Lower leg skin (tissue), 4 donors: Measurements from ENCODE around the gene SIN3B. TPM values are rescaled to one million over a fixed set of nuclear protein-coding genes. Genes with fewer than 3 reads are reported as not detected.
"Not testable (repeated sequence)": the region's sequence is repeated elsewhere in the genome, so short reads cannot be mapped to it uniquely, and the experiment has no call there.

Experiments
- DNase-seq, 2 donors: peaks; one replicate each; pipeline ENCODE4 v3.0.0-alpha.2; 2019; ENCODE audit warnings: low spot score in 2 of 2
- H3K4me3 ChIP-seq: fragments of 200-600 bp; sonication (generic); 2 replicates; pipeline ENCODE4 v1.5.1; 2017; ENCODE audit warnings: mild to moderate bottlenecking, low read depth; ENCODE audit not compliant: poor library complexity, severe bottlenecking
- POLR2A ChIP-seq, 2 donors: fragments of 450-650 bp; IDR thresholded peaks; one replicate each; pipeline ENCODE4 v1.6.1; 2016 to 2017; ENCODE audit warnings: antibody characterized with exemption in 2 of 2, mild to moderate bottlenecking in 1 of 2, moderate library complexity in 1 of 2
- WGBS, 2 donors: methylation state at CpG; one replicate each; pipeline ENCODE4 v1.1.5; 2018; 5-methylcytosine and 5-hydroxymethylcytosine counted together
- intact Hi-C: fragments of 100-400 bp; cut with DNase I; formaldehyde crosslinking; loops from one replicate; pipeline ENCODE4 v1.15.0; 2023; ENCODE audit warnings: low total_unique reads
- total RNA-seq, 4 donors: library from RNA; depleted of rRNA; stranded (reverse); fragments of >200 nt; gene quantifications; one replicate each; pipeline ENCODE4 v1.1.0, GENCODE V29; 2016
- TF ChIP-seq, protein P1 (sequence below), 3 donors: fragments of 450-650 bp; IDR thresholded peaks; one replicate each; pipeline ENCODE4 v1.5.1; 2016; ENCODE audit warnings: antibody characterized with exemption in 3 of 3, mild to moderate bottlenecking in 3 of 3, moderate library complexity in 2 of 3

SIN3B gene
- total RNA-seq, 4 donors from 2014 or later: 26.3 to 54.4 (median 40.1) TPM

GRCh38 chr19:16790051-16790450 lies 39.1 kb upstream of the SIN3B start:
- intact Hi-C loops: no loop called here
- H3K4me3 ChIP-seq: no peak overlapping the region
- WGBS, 2 donors: 23 to 42% methylated on average over 1 of the region's 1 CpG
- DNase-seq: no peak
- TF ChIP-seq POLR2A (IDR thresholded peaks at IDR 0.05): no peak
- TF ChIP-seq, protein P1, sequence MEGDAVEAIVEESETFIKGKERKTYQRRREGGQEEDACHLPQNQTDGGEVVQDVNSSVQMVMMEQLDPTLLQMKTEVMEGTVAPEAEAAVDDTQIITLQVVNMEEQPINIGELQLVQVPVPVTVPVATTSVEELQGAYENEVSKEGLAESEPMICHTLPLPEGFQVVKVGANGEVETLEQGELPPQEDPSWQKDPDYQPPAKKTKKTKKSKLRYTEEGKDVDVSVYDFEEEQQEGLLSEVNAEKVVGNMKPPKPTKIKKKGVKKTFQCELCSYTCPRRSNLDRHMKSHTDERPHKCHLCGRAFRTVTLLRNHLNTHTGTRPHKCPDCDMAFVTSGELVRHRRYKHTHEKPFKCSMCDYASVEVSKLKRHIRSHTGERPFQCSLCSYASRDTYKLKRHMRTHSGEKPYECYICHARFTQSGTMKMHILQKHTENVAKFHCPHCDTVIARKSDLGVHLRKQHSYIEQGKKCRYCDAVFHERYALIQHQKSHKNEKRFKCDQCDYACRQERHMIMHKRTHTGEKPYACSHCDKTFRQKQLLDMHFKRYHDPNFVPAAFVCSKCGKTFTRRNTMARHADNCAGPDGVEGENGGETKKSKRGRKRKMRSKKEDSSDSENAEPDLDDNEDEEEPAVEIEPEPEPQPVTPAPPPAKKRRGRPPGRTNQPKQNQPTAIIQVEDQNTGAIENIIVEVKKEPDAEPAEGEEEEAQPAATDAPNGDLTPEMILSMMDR (IDR thresholded peaks at IDR 0.05): no peak

GRCh38 chr19:16791942-16792341 lies 37.3 kb upstream of the SIN3B start:
- DNase-seq: no peak
- intact Hi-C loops: no loop called here
- TF ChIP-seq, protein P1 (IDR thresholded peaks at IDR 0.05): no peak
- no peak for TF ChIP-seq POLR2A (IDR thresholded peaks at IDR 0.05)
- H3K4me3 ChIP-seq: no peak overlapping the region
- 82 to 83% methylated on average over 10 of the region's 10 CpGs for WGBS, 2 donors

DNA sequence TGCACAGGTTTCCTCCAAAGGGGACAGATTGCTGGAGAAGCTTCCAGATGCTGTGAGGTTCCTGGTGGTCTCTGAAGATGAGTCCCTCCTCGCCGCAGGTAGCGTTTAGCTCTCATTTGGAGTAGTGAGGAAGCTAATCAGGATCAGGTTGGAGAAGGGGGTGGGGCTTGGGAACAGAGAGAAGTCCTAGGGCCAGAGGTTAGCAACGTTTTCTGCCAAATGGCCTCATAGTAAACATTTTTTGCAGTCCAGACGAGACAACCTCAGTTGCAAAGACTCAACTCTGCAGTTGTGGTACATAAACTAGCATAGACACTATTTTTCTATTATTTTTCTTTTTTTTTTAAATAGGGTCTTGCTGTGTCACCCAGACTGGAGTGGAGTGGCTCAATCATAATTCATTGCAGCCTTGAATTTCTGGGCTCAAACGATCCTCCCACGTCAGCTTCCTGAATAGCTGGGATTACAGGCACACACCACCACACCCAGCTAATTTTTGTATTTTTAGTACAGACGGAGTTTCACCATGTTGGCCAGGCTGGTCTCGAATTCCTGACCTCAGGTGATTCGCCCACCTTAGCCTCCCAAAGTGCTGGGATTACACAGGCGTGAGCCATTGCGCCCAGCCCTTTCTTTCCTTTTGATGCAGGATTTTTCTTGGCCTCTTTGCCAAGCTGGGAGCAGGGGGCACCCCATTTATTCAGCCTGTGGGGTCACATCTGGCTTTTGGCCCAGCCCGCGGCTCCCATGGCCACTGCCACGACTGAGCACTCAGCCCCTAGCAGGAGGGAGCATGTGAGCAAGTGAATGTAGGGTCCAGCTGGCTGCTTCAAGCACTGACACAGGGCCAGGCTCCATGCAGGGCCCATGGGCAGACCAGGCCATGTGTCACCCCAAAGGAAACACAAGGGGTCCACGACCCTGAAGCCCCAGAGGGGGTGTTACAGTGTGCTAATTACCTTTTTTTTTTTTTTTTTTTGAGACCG lies 34.4 kb upstream of the SIN3B start:
- 76 to 77% methylated on average over 17 of the region's 17 CpGs for WGBS, 2 donors
- intact Hi-C loops: no loop called here
- TF ChIP-seq, protein P1 (IDR thresholded peaks at IDR 0.05): no peak
- no peak for DNase-seq
- no peak overlapping the region for H3K4me3 ChIP-seq

DNA sequence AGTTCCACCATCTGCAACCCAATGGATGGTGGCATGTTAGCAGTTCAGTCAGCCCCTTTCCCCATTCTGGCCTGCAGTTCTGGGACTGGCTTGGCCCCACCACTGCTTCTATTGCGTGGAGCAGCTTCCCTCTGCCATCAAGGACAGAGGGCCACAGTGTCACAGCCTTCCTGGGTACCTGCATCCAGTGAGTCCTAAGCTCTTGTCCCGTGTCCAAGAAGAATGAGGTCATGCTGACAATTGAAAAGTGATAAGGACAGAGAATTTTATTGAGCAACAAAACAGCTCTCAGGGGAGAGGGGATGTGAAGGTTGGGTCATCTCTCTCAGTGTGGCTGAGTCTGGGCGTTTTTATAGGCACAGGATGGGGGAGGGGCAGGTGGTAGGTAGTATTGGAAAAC lies 33.5 kb upstream of the SIN3B start:
- intact Hi-C loops: no loop called here
- H3K4me3 ChIP-seq: no peak overlapping the region
- DNase-seq: no peak
- no peak for TF ChIP-seq POLR2A (IDR thresholded peaks at IDR 0.05)
- TF ChIP-seq, protein P1 (IDR thresholded peaks at IDR 0.05): no peak
- 58 to 77% methylated on average over 3 of the region's 3 CpGs for WGBS, 2 donors

- no peak for DNase-seq
- no peak overlapping the region for H3K4me3 ChIP-seq
- TF ChIP-seq, protein P1 (IDR thresholded peaks at IDR 0.05): no peak
- TF ChIP-seq POLR2A (IDR thresholded peaks at IDR 0.05): no peak
- intact Hi-C loops: no loop called here
- 86 to 95% methylated on average over 3 of the region's 3 CpGs for WGBS, 2 donors
Measured at GRCh38 chr19:16797876-16798275, 31.3 kb upstream of the SIN3B start.

DNA sequence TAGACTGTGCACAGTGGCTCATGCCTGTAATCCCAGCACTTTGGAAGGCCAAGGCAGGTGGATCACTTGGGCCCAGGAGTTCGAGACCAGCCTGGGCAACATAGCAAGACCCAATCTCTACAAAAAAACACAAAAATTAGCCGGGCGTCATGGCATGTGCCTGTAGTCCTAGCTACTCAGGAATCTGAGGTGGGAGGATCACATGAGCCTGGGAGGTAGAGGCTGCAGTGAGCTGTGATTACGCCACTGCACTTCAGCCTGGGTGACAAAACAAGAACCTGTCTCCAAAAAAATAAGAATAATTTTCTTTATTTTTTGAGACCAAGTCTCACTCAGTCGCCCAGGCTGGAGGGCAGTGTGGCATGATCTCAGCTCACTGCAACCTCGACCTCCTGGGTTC lies 30.9 kb upstream of the SIN3B start:
- H3K4me3 ChIP-seq, intact Hi-C loops, DNase-seq: not testable (repeated sequence)
- 88 to 95% methylated on average over 6 of the region's 6 CpGs for WGBS, 2 donors
